Thoracic aorta endothelial cell (primary cell): Measurements from ENCODE around the gene MSANTD2. TPM values are rescaled to one million over a fixed set of nuclear protein-coding genes. Genes with fewer than 3 reads are reported as not detected.

ENCODE experiments used
- total RNA-seq: library from RNA; depleted of rRNA; stranded (reverse); fragments of >200 nt; gene quantifications from 2 replicates; pipeline ENCODE4 v1.2.3, GENCODE V29; 2012

MSANTD2 gene
- total RNA-seq: 20.1 and 23.7 TPM in 2 replicates

DNA sequence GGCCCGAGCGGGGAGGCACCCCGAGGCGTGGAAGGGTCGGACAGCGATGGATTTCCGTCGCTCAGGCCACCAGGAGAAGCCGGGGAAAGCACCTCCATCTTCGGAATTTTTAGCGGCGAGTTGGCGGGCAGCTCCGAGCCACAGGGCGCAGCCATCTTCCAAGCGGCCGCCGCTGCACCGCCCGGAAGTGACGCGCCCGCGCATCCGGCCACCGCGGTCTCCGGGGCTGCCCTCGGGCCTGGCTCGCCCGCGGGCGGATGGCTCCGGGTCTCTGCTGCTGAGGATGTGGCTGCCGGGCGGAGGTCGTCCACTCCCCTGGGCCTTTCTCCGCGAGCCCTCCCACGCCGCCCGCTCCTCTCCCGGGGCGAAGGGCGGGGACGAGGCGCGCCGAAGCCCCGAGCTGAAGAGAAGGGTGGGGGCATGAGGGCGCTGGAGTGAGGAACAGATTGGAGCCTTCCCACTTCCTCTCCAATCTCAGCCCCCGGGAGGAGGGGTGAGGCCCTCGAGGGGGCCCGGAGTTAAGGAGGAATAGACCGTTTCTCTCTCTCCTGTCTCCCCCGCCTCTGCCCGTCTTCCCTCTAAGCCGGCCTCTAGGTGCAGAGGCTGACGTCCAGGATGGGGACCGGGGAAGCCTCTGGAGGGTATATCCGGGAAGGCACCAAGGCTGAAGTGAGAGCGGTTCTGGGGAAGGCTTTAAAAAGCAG, at the start of gene MSANTD2:
TSS of gene MSANTD2 (minus strand) at position 181 of the 704 bp plus-strand sequence. CDS start at position 155, 26 bp downstream.

GRCh38 chr11:124762105-124762623, 38.0 kb downstream of the MSANTD2 start, which contains the start of gene ESAM:
TSS of gene ESAM (minus strand) at chr11:124762290. CDS start at chr11:124762154, 136 bp downstream.

DNA sequence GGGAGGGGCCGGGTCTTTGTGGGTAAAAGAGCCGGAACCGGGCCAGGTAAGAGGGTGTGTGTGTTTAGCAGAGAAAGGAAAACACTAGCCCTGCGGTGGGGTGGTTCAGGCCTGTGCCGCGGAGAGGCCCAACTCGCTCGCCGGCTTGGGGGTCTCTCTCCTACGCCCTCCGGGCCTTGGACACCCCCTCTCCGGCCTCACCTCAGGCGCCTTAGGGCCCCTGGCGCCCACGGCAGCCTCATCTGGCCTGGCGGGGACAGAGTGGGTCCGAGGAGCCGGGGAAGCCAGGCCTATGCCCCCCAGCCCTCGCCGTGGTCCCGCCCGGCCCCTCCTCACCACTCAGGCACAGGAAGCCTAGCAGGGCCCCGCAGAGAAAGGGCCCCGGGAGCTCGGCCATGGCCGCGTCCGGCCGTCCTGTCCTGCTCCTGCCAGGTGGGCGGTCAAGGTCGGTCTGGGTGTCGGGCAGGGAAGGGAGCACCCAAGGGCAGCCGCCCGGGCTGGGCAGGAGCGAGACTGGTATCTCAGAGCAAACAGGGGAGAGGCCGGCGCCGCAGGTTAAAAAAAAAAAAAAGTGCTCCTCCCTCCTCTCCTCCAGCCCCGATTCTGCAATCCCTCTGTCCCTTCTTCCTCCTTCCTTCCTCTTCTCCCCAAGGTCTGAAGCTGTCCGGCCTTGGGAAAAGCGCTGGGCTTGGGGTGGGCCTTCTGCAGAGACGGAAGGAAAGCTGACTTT, 48.3 kb downstream of the MSANTD2 start, which contains the start of gene VSIG2:
TSS of gene VSIG2 (minus strand) at position 515 of the 730 bp plus-strand sequence. CDS start at position 397, 118 bp downstream.

GRCh38 chr11:124739479-124740276, 60.5 kb downstream of the MSANTD2 start, which contains the start of gene NRGN:
TSS of gene NRGN (plus strand) at chr11:124739942. CDS start at chr11:124740085, 143 bp downstream.

Other genes with a start within 250 kb of the MSANTD2 start
- not detected in 2 replicates for gene OR8A1, start 230.4 kb downstream of the MSANTD2 start, total RNA-seq
- gene PANX3, start 189.0 kb downstream of the MSANTD2 start, total RNA-seq: not detected in 2 replicates
- gene TBRG1, start 177.5 kb downstream of the MSANTD2 start, total RNA-seq: 21.7 TPM in 2 replicates
- 18.2 and 20.4 TPM in 2 replicates for gene SIAE, start 126.7 kb downstream of the MSANTD2 start, total RNA-seq
- gene SPA17, start 126.5 kb downstream of the MSANTD2 start, total RNA-seq: 10.4 and 10.6 TPM in 2 replicates
- gene NRGN, start 60.5 kb downstream of the MSANTD2 start, total RNA-seq: 8.2 and 10.9 TPM in 2 replicates
- gene VSIG2, start 48.2 kb downstream of the MSANTD2 start, total RNA-seq: 0.27 and 0.43 TPM in 2 replicates
- 136 and 154 TPM in 2 replicates for gene ESAM, start 38.1 kb downstream of the MSANTD2 start, total RNA-seq
- gene ROBO3, start 65.0 kb upstream of the MSANTD2 start, total RNA-seq: 18.1 and 19.9 TPM in 2 replicates
- 265 and 303 TPM in 2 replicates for gene ROBO4, start 97.5 kb upstream of the MSANTD2 start, total RNA-seq
- 0.13 TPM in 1 of 2 replicates, not detected in the other for gene HEPN1, start 118.8 kb upstream of the MSANTD2 start, total RNA-seq
- not detected in 2 replicates for gene HEPACAM, start 135.6 kb upstream of the MSANTD2 start, total RNA-seq
- 6.6 and 7.7 TPM in 2 replicates for gene CCDC15, start 153.8 kb upstream of the MSANTD2 start, total RNA-seq